ENCODE results near the gene HCN3.
"Not testable (repeated sequence)": the region's sequence is repeated elsewhere in the genome, so short reads cannot be mapped to it uniquely, and the experiment has no call there.

The HCN3 gene

GRCh38 chr1:155284476-155284875, 7.2 kb downstream of the HCN3 start:
- no peak for DNase-seq (ENCODE audit: low read depth, low spot score)

DNA sequence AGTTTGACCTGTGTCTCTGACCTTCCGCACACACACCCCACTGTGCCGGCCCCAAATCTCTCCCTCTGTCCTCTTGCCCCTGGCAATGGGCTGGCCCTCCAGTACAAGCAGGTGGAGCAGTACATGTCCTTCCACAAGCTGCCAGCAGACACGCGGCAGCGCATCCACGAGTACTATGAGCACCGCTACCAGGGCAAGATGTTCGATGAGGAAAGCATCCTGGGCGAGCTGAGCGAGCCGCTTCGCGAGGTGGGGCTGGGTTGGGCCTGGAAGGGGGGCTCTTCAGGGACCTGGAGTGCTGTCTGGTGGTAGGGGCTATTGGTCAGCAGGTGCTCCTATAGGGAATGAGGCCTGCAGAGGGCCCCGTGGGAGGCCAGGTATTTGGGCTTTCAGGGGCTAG, 7.8 kb downstream of the HCN3 start:
- no peak for DNase-seq (ENCODE audit: low read depth, low spot score)

DNA sequence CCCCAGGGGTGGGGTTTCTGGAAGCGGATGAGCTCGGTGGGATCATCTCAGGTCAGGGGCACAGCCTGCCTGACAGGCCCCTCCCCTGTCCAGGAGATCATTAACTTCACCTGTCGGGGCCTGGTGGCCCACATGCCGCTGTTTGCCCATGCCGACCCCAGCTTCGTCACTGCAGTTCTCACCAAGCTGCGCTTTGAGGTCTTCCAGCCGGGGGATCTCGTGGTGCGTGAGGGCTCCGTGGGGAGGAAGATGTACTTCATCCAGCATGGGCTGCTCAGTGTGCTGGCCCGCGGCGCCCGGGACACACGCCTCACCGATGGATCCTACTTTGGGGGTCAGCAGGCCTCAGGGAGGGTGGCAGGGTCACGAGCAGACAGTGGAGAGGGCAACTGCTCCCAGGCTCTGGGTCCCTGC, 8.4 kb downstream of the HCN3 start:
- DNase-seq (ENCODE audit: low read depth, low spot score) = no peak

DNA sequence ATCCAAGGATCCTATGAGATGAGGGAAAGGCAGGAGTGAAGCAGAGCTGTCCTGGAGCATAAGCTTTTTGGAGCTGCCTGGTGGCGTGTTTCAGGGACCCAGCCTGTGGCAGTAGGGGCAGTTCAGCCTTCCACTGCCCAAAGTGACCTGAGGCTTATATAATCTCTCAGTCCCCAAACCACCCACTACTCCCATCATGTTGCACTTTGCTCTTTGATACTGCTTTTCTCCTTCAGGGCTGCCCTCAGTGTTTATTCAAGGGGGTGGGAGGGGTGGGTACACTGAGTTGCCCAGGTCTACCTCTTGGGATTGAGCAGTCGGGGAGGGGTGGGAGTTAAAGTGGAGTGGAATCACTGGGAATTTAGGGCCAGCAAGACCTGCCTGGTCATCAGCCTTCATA, 9.3 kb downstream of the HCN3 start:
- DNase-seq (ENCODE audit: low read depth, low spot score) = no peak

DNA sequence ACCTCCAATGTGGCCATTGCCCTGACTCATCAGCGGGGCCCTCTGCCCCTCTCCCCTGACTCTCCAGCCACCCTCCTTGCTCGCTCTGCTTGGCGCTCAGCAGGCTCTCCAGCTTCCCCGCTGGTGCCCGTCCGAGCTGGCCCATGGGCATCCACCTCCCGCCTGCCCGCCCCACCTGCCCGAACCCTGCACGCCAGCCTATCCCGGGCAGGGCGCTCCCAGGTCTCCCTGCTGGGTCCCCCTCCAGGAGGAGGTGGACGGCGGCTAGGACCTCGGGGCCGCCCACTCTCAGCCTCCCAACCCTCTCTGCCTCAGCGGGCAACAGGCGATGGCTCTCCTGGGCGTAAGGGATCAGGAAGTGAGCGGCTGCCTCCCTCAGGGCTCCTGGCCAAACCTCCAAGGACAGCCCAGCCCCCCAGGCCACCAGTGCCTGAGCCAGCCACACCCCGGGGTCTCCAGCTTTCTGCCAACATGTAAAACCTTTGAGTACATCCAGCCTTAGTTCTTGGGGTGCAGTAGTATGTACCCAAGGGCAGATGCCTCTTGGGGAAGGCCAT, 10.8 kb downstream of the HCN3 start:
- DNase-seq (ENCODE audit: low read depth, low spot score) = no peak

DNA sequence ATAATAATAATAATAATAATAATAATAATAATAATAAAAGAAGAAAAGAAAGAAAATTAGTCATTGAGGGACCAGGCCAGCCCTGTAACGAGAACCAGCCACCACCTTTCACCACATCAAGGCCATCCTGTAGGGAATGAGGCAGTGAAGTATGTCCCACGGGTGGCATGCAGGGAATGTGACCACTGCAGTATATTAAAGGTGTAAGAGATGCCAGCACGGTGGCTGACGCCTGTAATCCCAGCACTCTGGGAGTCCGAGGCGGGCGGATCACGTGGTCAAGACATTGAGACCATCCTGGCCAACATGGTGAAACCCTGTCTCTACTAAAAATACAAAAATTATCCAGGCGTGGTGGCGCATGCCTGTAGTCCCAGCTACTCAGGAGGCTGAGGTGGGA, 13.7 kb downstream of the HCN3 start:
- DNase-seq (ENCODE audit: low read depth, low spot score) = not testable (repeated sequence)

GRCh38 chr1:155293086-155293749, 16.0 kb downstream of the HCN3 start:
- DNase-seq (ENCODE audit: low read depth, low spot score) = no peak

- no peak for DNase-seq (ENCODE audit: low read depth, low spot score)
These were observed 17.4 kb downstream of the HCN3 start for GRCh38 chr1:155294520-155295182.

- DNase-seq (ENCODE audit: low read depth, low spot score) = no peak
These were observed 18.1 kb downstream of the HCN3 start for GRCh38 chr1:155295183-155295941.

- no peak for DNase-seq (ENCODE audit: low read depth, low spot score)
These were observed 18.6 kb downstream of the HCN3 start for GRCh38 chr1:155295942-155296267.

DNA sequence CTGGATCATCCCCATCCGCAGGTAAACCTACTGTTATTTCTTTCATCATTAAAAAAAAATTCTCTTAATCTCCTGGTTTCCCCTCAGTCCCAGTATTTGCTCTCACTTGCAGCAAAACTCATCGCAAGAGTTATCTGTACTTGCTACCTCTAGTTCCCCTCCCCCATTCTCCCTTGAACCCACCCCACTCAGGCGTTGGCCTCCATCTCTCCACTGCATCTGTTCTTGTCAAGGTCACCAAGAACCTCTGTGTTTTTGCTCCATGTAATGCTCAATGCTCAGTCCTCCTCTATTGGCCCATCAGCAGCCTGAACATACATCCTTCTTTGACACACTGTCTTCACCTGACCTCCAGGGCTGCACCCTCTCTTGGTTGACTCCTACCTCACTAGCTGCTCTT, 19.4 kb downstream of the HCN3 start:
- DNase-seq (ENCODE audit: low read depth, low spot score) = no peak

DNA sequence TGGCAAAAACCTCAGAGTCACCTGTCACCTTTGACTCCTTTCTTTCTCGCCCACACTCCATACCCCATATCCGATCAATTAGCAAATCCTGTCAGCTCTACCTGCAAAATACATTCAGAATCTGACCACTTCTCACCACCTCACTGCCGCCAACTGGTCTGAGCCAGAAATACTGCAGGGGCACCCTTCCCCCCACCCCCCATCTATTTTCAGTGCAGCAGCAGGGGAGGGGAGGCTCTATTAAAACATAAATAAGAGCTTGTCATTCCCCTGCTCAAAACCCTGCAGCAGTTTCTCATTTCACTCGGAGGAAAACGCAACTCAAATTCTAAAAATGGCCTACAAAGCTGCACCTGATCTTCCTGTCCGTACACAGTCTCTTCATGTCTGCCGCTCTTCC, 20.1 kb downstream of the HCN3 start:
- no peak for DNase-seq (ENCODE audit: low read depth, low spot score)

- DNase-seq (ENCODE audit: low read depth, low spot score) = no peak
These were observed 22.8 kb downstream of the HCN3 start for GRCh38 chr1:155300024-155300423.

DNA sequence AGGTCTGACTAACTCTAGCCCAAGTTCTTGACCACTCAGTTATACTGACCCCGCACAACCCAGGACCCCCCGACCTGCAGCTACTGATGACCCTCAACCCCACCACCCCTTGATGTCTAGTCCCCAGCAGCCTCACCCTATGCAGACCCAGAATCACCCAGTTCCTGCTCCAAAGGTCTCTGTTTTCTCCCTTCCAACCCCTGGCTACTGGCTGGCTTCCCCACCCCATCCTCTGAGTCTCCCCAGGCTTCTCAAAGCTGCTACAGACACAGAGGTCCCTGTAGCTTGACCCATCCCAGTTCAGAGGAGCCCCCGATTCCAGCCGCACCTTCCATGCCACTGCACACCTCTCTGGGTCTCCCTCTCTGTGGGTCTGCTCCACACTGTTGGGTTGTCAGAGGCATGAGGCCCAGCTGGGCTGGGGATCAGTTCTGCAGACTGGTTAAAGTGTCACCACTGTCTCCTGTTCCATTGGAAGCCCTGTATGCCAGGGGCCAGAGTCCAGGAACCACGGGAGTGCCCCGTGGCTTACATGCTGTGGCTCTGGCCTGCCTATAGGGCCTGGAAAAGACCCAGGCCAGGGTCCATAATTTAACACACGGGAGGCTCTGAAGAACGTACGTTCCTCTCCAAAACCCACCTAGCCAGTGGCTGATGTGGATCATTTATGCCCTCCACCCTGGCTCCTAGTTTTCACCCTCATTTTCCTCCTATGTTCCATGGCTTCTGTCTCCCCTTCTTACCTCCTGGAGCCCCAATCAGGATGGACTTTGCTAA, 23.5 kb downstream of the HCN3 start:
- DNase-seq (ENCODE audit: low read depth, low spot score) = no peak

- no peak for DNase-seq (ENCODE audit: low read depth, low spot score)
These were observed 24.1 kb downstream of the HCN3 start, which contains the start of gene PKLR for GRCh38 chr1:155301342-155301841. PKLR (minus strand) TSS chr1:155301438; CDS start chr1:155301395, 43 bp downstream.

DNA sequence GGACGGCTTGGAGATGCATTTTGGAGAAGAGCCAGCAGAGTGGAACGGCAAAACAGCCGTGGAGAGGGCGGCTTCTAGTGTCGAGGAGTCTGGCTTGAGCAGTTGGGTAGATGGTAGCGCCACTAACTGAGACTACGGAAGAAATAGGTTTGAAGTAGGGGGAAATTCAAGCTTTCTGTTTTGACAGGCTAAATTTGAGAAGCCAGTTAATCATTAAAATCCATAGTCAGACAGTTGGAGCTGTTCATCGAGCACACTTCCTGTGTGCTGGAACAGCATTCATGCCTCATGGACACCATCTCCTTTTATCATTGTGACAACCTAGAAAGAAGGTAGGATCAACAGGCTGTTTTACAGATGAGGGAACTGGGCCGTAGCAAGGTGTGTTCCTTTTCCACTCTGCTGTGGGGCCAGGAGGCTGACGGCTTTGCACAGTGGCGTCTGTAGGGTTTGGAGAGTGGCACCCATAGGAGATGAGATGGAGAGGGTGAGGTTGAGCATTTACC, 27.3 kb downstream of the HCN3 start:
- no peak for DNase-seq (ENCODE audit: low read depth, low spot score)

DNA sequence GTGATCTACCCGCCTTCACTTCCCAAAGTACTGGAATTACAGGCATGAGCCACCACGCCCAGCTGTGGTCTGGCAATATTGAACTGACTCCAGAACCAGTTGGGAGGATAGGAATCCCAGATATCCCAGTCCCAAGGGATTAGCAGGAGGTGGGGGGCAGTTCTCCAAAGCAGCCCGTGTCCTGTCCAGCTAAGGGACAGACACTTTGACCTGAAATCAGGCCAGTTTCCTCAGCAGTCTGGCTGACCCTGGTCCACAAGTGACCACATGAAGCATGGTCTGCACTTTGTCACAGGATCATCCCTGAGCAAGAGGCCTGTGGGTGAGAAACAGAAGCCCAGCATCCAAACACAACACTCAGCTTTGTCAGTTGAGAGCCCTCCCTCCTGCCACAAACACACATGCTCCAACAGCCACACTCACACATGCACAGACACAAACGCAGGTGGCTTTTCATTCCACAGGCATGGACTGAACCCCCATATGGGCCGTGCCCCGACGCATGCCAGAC, 28.7 kb downstream of the HCN3 start:
- DNase-seq (ENCODE audit: low read depth, low spot score) = peak; percentile 39

DNA sequence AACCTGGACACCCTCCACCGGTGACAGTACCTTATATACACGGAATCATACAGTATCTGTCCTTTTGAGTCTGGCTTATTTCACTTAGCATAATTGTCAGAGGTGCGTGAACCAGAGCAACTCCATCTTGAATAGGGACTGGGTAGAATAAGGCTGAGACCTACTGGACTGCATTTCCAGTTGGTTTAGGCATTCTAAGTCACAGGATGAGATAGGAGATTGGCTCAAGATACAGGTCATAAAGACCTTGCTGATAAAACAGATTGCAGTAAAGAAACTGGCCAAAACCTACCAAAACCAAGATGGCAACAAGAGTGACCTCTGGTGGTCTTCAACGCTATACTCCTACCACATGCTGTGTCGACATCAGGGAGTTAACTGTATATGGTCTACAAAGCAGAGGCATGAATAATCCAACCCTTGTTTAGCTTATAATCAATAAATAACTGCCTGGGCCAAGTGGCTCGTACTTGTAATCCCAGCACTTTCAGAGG, 30.0 kb downstream of the HCN3 start:
- peak; percentile 40 for DNase-seq (ENCODE audit: low read depth, low spot score)

DNA sequence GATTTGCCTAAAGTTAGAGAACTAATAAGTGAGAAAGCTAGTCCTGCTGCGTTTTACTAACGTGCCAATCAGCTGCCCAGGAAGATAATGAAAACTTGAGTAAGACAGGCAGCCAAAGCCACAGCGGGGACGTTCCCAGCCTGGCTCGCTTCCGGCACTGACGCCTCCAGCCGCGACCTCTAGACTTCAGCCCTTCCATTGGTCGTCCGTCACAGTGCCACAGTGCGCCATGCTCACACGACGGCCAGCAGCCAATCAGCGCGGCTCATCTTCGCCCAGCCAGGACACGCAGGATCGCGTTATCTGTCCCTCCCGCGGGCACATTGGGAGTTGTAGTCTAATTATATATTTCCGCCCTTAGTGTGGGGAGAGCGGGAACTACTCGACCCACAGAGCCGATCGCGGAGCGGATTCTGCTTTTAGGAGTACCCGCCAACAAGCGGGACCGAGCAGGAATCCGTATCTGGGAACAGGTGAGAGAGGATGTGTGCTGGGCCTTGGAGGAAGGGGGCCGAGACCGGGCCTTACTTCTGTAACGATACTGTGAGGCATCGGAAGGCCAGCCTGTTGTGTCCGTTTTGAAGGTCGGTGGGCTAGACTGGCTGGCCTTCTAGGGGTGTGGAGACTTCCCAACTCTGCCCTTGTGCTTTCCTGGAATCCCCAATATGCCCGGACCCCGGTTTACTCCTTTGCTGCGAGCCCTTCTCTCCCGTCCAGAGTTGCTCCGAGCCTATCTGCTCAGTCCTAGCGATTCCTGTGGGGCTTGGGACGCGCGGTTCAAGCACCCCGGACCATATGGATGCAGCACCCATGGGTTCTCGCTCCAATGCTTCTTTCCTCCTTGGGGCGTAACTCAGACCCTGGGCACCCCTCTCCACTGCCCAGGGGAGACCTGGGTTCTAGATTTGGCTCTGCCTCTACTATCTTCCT, 31.5 kb downstream of the HCN3 start, which contains the start of gene FDPS:
TSS of gene FDPS (plus strand) at position 374 of the 930 bp plus-strand sequence. CDS start 924 bp downstream, outside the sequence.
- peak; percentile 100 for DNase-seq (ENCODE audit: low read depth, low spot score)

Measured in astrocyte of the hippocampus (primary cell).